Sigmoid colon (tissue), 4 donors: ENCODE measurements around the gene ANKRD31.

Experiments used
- CTCF ChIP-seq, 4 experiments: fragments of 450-650 bp in 3 of 4; fragments of 200-600 bp in 1 of 4; IDR thresholded peaks; one replicate each; pipeline ENCODE4 v1.5.1; 2016 to 2019; ENCODE audit warnings: antibody characterized with exemption in 4 of 4, mild to moderate bottlenecking in 3 of 4, moderate library complexity in 2 of 4
- EP300 ChIP-seq, 4 donors: sonication (generic); formaldehyde crosslinking; IDR thresholded peaks; one replicate each; pipeline ENCODE4 v1.6.1; 2017; ENCODE audit warnings: antibody characterized with exemption in 4 of 4
- POLR2A ChIP-seq, 2 donors: fragments of 450-650 bp; IDR thresholded peaks; one replicate each; pipeline ENCODE4 v1.6.1; 2016; ENCODE audit warnings: antibody characterized with exemption in 2 of 2, mild to moderate bottlenecking in 2 of 2, moderate library complexity in 2 of 2

DNA sequence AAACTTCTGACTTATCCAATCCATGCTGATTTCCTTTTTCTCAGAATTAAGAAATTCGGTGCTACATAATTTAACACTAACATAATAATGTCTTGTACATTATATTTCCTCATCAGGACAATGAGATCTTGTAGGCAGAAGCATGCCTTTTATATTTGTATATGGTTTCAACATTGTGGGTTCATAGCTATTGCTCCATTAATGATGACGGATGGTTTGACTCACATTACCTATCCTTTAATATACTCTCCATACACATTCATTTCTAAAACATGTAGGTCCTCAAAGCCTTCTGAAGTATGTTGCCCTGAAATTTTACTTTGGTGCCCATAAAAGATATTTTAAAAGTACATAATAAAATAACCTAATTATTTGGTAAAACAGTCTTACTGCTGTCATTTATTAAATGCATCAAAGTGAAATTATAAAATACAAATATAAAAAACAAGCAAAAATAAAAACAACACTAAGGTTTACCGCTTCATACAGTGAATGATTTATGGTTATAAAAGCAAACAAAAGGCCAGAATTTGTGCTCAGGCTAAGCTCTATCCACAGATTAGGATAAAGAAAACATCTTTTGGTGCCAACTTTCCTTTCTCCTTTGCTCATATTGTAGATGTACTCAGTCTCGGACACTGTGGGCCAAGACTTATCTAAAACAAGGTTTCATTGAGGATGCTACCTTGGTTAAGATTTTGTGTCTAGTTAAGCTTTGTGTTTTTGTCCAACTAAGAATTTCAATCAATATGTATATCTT is 123.1 kb downstream of the ANKRD31 start:
- TF ChIP-seq POLR2A (IDR thresholded peaks at IDR 0.05) (no peak), EP300 (IDR thresholded peaks at IDR 0.05) (no peak), CTCF (IDR thresholded peaks at IDR 0.05) (no peak)
